ENCODE data around the gene FBXO21.
A peak's percentile ranks its signal among the peaks of the same experiment; 100 is the strongest.
"Not testable (repeated sequence)": the region's sequence is repeated elsewhere in the genome, so short reads cannot be mapped to it uniquely, and the experiment has no call there.

Gene FBXO21

GRCh38 chr12:117199956-117200744, 9.9 kb upstream of the FBXO21 start:
- DNase-seq: not testable (repeated sequence)

GRCh38 chr12:117196334-117196733, 6.1 kb upstream of the FBXO21 start:
- DNase-seq: not testable (repeated sequence)

GRCh38 chr12:117195027-117195426, 4.8 kb upstream of the FBXO21 start:
- not testable (repeated sequence) for DNase-seq

GRCh38 chr12:117193903-117194302, 3.6 kb upstream of the FBXO21 start:
- no peak for DNase-seq

- not testable (repeated sequence) for DNase-seq
These were observed 2.3 kb upstream of the FBXO21 start for GRCh38 chr12:117192581-117192980.

GRCh38 chr12:117192057-117192456, 1.8 kb upstream of the FBXO21 start:
- peak in 1 of 3 experiments; percentile 24 for DNase-seq

- DNase-seq: peak; percentile 51 to 79 (median 77)
These were observed 503 bp downstream of the FBXO21 start for GRCh38 chr12:117189725-117190209.

- DNase-seq: no peak
These were observed 1.1 kb downstream of the FBXO21 start for GRCh38 chr12:117188961-117189724.

- no peak for DNase-seq
These were observed 2.1 kb downstream of the FBXO21 start for GRCh38 chr12:117188121-117188665.

GRCh38 chr12:117187421-117187820, 2.8 kb downstream of the FBXO21 start:
- DNase-seq: peak in 2 of 3 experiments; percentile 25 to 67

GRCh38 chr12:117182866-117183265, 7.4 kb downstream of the FBXO21 start:
- no peak for DNase-seq

GRCh38 chr12:117181468-117181843, 8.8 kb downstream of the FBXO21 start:
- not testable (repeated sequence) for DNase-seq

- no peak for DNase-seq
These were observed 9.4 kb downstream of the FBXO21 start for GRCh38 chr12:117180758-117181467.

- DNase-seq: no peak
These were observed 11.5 kb downstream of the FBXO21 start for GRCh38 chr12:117178745-117179144.

- DNase-seq: no peak
These were observed 12.0 kb downstream of the FBXO21 start for GRCh38 chr12:117178301-117178700.

GRCh38 chr12:117172168-117172567, 18.1 kb downstream of the FBXO21 start:
- DNase-seq: no peak

- DNase-seq: no peak
These were observed 18.6 kb downstream of the FBXO21 start for GRCh38 chr12:117171499-117172162.

- no peak for DNase-seq
These were observed 20.7 kb downstream of the FBXO21 start for GRCh38 chr12:117169548-117169947.

GRCh38 chr12:117168976-117169375, 21.3 kb downstream of the FBXO21 start:
- no peak for DNase-seq

GRCh38 chr12:117167769-117168168, 22.5 kb downstream of the FBXO21 start:
- no peak for DNase-seq

GRCh38 chr12:117166107-117166506, 24.2 kb downstream of the FBXO21 start:
- no peak for DNase-seq

GRCh38 chr12:117165342-117165741, 24.9 kb downstream of the FBXO21 start:
- DNase-seq: no peak

Data from NCI-H1417 (cell line).